ENCODE measurements around the gene MYO7B.

GRCh38 chr2:127608061-127609030 is 72.9 kb downstream of the MYO7B start:
- TF ChIP-seq CTCF (IDR thresholded peaks at IDR 0.05) = no peak
- no peak for TF ChIP-seq POLR2A (IDR thresholded peaks at IDR 0.05)

Measured in uterus (tissue), 2 donors.